GM21825 (cell line): ENCODE results near the gene RARS1.
A peak's percentile ranks its signal among the peaks of the same experiment; 100 is the strongest.
"Not testable (repeated sequence)": the region's sequence is repeated elsewhere in the genome, so short reads cannot be mapped to it uniquely, and the experiment has no call there.

Experiments
- ATAC-seq: cut with Tn5 transposase; IDR thresholded peaks from one replicate; pipeline ENCODE4 v1.9.1; 2021; ENCODE audit warnings: mild to moderate bottlenecking, moderate library complexity; ENCODE audit not compliant: unreplicated experiment

The RARS1 gene

DNA sequence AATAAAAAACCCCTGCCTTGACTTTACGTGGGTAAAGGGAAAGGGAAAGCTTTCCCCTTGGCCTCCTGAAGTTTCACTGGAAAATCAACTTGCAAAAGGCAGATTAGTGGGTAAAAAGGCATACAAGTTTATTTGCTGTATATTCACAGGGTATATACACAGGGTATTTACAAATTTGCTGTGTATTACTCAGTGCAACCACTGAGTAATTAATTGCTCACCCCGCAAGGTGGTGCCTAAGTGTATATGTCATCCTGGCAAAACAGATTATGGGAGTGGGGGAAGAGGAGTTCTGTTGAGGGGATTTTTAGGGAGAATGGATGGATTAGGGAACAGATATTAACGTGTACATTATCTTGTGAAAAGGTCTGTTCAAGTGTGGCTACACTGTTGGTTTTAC is 7.1 kb upstream of the RARS1 start:
- no peak for ATAC-seq

DNA sequence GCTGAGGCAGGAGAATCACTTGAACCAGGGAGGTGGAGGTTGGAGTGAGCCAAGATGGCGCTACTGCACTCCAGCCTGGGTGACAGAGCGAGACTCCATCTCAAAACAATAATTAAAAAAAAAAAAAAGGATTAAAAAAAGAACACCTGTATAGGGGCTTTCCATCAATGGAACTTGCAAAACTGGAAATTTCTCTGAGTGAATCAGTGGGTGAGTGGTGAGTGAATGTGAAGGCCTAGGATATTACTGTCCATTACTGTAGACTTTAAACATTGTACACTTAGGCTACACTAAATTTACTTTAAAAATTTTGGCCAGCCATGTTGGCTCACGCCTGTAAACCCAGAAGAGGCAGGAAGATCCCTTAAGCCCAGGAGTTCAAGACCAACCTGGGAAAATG is 5.7 kb upstream of the RARS1 start:
- ATAC-seq = no peak

DNA sequence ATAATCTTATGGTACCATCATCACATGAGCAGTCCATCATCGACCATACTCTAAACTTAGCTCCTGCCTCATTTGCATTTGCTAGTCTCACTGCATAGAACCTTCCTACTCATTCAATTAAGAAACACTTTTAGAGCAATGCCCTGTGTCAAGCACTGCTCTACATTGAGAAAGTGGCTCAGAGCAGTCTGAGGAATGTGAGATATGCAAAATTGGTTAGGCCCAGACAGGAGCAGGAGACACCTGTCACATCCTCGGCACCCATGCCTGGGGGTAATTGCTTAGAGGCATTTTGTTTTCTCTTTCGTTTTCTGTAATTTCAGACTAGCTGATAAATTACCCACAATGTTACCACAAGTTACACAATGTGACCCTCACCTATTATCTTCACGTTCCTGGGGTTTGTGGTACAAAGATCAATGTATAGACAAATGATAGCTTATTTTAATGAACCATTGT is 4.9 kb upstream of the RARS1 start:
- ATAC-seq = peak; percentile 90

DNA sequence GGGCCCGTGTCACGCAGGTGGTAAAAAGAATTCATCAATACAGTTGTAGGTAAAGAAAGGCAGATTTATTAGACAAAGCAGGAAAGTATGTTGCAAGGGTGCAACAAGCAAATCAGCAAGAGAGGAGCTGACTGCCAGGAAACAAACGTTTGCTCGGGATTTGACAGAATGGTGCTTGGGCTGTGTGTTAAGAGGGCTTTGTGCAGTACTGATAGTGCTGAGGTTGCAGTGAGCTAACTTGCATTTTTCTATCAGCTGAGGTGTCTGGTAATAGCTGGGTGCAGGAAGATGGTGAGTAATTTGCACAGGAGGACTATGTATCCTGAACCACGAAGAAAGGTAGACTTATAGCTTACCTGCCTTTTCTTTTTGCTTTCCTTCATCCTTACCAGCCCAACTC is 3.9 kb upstream of the RARS1 start:
- no peak for ATAC-seq

DNA sequence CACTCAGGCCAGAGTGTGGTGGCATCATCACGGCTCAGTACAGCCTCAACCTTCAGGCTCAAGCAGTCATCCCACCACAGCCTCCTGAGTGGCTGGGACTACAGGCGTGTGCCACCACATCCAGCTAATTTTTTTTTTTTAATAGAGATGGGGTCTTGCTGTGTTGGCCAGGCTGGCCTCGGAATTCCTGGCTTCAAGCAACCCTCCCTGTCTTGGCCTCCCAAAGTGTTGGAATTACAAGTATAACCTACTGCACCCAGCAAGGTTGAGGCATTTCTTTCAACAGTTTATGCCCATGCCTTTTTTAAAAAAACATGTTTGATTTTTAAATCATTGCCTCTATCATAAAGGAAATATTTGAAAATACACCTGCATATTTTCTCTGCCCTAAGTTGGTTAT is 2.8 kb downstream of the RARS1 start:
- no peak for ATAC-seq

DNA sequence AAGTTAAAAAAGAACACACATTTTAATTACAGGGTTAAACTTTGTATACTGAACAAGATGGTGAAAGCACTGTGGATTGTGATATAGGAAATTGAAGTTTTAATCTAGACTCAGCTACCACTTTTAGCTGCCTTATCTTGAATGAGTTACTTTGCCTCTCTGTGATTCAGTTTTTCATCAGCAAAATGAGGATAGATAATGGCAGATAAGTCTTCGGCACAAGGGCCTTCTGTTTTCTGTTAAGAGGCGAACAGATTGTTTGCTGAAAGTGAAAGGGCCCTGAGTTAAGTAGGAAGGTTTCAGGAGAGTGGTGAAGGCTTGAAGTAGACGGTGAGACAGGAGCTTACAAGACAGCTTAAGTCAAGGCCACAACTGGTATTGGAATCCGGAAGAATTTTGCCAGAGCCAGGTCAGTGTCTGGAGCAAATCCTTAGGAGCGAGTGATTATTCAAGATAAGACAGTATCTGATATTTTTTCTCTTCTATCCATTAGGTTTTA is 7.8 kb downstream of the RARS1 start:
- ATAC-seq = no peak

- ATAC-seq = no peak
These were observed 16.4 kb downstream of the RARS1 start for GRCh38 chr5:168502563-168503237.

- ATAC-seq = no peak
These were observed 27.7 kb downstream of the RARS1 start for GRCh38 chr5:168513861-168514428.

DNA sequence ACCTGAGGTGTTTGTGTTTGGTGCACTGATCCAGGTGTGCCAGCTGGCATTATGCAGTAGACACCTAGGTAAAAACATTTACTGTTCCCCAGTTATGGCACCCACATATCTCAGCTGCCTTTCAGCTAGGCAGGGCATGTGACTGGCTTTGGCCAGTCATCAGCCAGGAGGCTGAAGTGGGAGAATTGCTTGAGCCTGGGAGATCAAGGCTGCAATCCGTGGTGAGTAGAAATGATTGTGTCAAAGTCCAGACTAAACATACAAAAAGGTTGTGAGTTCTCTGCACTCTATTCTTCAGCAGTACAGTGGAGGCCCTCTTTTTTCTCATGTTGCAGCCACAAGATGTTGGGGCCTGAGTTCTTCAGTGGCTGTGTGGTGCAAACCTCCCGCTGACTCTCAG is 39.6 kb downstream of the RARS1 start:
- ATAC-seq = no peak

DNA sequence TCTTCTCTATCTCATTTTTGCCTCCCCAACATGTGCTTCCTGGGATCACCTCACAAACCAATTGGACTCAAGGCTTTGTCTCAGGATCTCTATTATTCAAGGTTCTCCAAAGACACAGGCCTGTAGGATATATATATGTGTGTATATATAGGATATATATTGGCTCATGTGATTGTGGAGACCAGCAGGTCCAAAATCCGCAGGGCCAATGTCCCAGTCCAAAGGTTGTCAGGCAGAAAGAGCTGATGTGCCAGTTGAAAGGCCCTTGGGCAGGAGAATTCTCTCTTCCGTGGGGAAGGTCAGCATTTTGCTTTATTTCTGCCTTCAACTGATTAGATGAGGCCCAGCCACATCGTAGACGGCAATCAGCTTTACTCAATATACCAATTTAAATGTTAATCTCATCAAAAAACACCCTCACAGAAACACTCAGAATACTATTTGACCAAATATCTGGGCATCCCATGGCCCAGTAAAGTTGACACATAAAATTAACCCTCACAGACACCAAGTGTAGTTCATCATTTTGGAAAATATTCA is 41.6 kb downstream of the RARS1 start:
- no peak for ATAC-seq

GRCh38 chr5:168528521-168529373 is 42.5 kb downstream of the RARS1 start, which contains the start of gene FBLL1:
FBLL1 (plus strand) TSS chr5:168529305; CDS start chr5:168529505, 200 bp downstream.
- ATAC-seq = no peak

DNA sequence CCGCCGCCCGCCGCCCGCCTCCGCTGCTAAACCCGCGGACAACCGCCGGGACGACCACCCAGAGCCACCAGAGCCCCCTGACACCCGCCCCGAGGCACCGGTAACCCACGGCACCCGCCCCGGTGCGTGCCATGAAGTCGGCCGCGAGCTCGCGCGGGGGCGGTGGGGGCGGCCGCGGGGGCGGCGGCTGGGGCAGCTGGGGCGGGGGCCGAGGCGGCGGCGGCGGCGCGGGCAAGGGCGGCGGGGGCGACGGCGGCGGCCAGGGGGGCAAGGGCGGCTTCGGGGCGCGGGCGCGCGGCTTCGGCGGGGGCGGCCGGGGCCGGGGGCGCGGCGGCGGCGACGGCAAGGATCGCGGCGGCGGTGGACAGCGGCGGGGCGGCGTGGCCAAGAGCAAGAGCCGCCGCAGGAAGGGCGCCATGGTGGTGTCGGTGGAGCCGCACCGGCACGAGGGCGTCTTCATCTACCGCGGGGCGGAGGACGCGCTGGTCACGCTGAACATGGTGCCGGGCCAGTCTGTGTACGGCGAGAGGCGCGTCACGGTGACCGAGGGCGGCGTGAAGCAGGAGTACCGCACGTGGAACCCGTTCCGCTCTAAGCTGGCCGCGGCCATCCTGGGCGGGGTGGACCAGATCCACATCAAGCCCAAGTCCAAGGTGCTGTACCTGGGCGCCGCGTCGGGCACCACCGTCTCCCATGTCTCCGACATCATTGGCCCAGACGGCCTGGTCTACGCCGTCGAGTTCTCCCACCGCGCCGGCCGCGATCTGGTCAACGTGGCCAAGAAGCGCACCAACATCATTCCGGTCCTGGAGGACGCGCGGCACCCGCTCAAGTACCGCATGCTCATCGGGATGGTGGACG is 43.3 kb downstream of the RARS1 start:
- no peak for ATAC-seq

- ATAC-seq = no peak
These were observed 44.4 kb downstream of the RARS1 start for GRCh38 chr5:168530621-168531150.

- ATAC-seq = no peak
These were observed 44.9 kb downstream of the RARS1 start for GRCh38 chr5:168531191-168531590.

DNA sequence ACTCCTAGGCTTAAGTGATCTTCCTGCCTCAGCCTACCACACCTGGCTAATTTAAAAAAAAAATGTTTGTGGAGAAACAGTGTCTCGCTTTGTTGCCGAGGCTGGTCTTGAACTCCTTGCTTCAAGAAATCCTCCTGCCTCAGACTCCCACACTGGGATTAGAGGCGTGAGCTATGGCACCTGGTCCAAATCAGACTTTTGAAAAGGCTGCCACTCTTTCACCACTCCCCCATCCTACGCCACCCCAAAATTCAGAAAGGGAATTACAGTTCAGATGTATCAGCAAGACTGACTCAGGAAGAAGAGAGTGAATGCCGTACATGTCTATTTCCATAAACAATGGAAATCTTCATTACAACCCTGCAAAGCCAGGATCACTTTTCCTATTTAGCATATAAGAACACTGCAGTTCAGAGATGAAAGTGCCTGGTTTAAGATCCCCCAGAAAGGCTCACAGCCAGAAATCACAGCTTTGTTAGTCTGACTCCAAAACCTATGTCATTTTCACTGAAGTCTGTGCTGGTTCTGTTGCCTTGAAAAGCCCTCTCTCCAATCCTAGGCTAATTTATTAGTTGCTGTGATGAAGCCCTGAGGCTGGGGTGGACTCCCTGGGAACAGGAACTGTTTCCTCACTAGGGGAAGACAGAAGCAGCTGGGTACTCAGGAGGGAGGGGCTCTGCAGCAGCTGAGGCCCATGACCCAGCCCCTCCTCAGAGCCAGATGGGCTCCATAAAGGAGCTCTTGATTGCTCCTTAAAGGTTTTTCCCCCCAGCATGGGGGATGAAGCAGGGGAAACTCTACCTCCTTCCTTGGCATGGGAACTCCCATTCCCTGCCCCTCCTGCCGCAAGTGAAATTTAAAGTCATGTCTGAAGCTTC is 46.0 kb downstream of the RARS1 start:
- ATAC-seq = no peak

DNA sequence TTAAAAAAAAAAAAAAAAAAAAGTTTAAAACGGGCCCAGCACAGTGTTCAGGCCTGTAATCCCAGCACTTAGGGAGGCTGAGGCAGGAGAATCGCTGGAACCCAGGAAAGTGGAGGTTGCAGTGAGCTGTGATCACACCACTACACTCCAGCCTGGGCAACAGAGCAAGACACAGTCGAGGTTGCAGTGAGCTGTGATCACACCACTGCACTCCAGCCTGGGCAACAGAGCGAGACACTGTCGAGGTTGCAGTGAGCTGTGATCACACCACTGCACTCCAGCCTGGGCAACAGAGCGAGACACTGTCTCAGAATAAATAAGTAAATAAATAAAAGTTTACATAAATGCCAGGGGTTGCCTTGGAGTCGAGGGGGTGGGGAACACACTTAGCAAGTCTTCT is 48.1 kb downstream of the RARS1 start:
- ATAC-seq = not testable (repeated sequence)

- no peak for ATAC-seq
These were observed 50.9 kb downstream of the RARS1 start for GRCh38 chr5:168537176-168537575.

DNA sequence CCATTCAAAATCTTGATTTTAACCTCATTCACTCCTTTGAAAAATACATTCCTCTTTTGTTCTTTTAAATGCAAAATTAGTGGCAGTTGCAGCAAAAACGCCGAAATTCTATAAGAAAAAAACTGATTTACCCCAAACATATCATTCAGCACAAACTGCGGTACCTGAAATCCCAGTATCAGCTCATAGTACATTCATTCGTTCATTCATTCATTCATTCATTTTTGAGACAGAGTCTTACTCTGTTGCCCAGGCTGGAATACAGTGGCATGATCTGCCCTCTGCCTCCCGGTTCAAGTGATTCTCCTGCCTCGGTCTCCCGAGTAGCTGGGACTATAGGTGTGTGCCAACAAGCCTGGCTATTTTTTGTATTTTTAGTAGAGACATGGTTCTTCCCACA is 63.3 kb downstream of the RARS1 start:
- no peak for ATAC-seq

- no peak for ATAC-seq
These were observed 64.4 kb downstream of the RARS1 start for GRCh38 chr5:168550656-168551055.
